Sigmoid colon (tissue), 7 donors: ENCODE data around the gene AQP12B. TPM values are rescaled to one million over a fixed set of nuclear protein-coding genes. Genes with fewer than 3 reads are reported as not detected.
"Not testable (repeated sequence)": the region's sequence is repeated elsewhere in the genome, so short reads cannot be mapped to it uniquely, and the experiment has no call there.

Experiments used
- DNase-seq: peaks from one replicate; pipeline ENCODE4 v3.0.0-alpha.2; 2019
- H3K27ac ChIP-seq, 4 donors: fragments of 200-600 bp; sonication (generic); one replicate each; pipeline ENCODE4 v1.5.1; 2016 to 2019; ENCODE audit warnings: mild to moderate bottlenecking in 1 of 4
- H3K27me3 ChIP-seq, 3 donors: fragments of 200-600 bp; sonication (generic); one replicate each; pipeline ENCODE4 v1.5.1; 2019; ENCODE audit warnings: mild to moderate bottlenecking in 1 of 3
- H3K36me3 ChIP-seq, 4 donors: fragments of 200-600 bp; sonication (generic); one replicate each; pipeline ENCODE4 v1.5.1; 2016 to 2019
- H3K4me1 ChIP-seq, 4 donors: fragments of 200-600 bp; sonication (generic); one replicate each; pipeline ENCODE4 v1.5.1; 2017 to 2019
- H3K4me3 ChIP-seq, 4 donors: fragments of 200-600 bp; sonication (generic); one replicate each; pipeline ENCODE4 v1.5.1; 2017 to 2019; ENCODE audit warnings: mild to moderate bottlenecking in 2 of 4, moderate library complexity in 1 of 4
- H3K9me3 ChIP-seq, 4 donors: fragments of 200-600 bp in 3 of 4; sonication (generic) in 3 of 4; one replicate each; pipeline versions ENCODE4 v1.5.1 to v1.6.1; 2013 to 2019
- EP300 ChIP-seq, 4 donors: sonication (generic); formaldehyde crosslinking; IDR thresholded peaks; one replicate each; pipeline ENCODE4 v1.6.1; 2017; ENCODE audit warnings: antibody characterized with exemption in 4 of 4
- POLR2A ChIP-seq, 2 donors: fragments of 450-650 bp; IDR thresholded peaks; one replicate each; pipeline ENCODE4 v1.6.1; 2016; ENCODE audit warnings: antibody characterized with exemption in 2 of 2, mild to moderate bottlenecking in 2 of 2, moderate library complexity in 2 of 2
- POLR2AphosphoS5 ChIP-seq, 4 donors: sonication (generic); formaldehyde crosslinking; IDR thresholded peaks; one replicate each; pipeline ENCODE4 v1.6.1; 2017; ENCODE audit warnings: antibody characterized with exemption in 4 of 4
- WGBS, 2 donors: extraction: QIAGEN DNeasy Blood & Tissue Kit; methylation state at CpG; one replicate each; pipeline ENCODE4 v1.1.7; 2013; 5-methylcytosine and 5-hydroxymethylcytosine counted together
- intact Hi-C: fragments of 100-400 bp; cut with DNase I; formaldehyde crosslinking; loops from one replicate; pipeline ENCODE4 v1.15.1; 2023
- polyA plus RNA-seq, 3 donors: library from polyadenylated mRNA; stranded (reverse); fragments of 200-250 nt; gene quantifications; one replicate each; pipeline ENCODE4 v1.2.3, GENCODE V29; 2013
- total RNA-seq, 4 donors: library from RNA; depleted of rRNA; stranded (reverse); fragments of >200 nt; gene quantifications; one replicate each; pipeline ENCODE4 v1.1.0, GENCODE V29; 2016
- TF ChIP-seq, protein P1 (sequence below), 4 experiments: fragments of 450-650 bp in 3 of 4; fragments of 200-600 bp in 1 of 4; IDR thresholded peaks; one replicate each; pipeline ENCODE4 v1.5.1; 2016 to 2019; ENCODE audit warnings: antibody characterized with exemption in 4 of 4, mild to moderate bottlenecking in 3 of 4, moderate library complexity in 2 of 4
- donor health status: healthy with polysubstance abuse.
- donor health status: Bipolar disorder and iron deficiency.
- donor health status: healthy.

AQP12B gene, protein sequence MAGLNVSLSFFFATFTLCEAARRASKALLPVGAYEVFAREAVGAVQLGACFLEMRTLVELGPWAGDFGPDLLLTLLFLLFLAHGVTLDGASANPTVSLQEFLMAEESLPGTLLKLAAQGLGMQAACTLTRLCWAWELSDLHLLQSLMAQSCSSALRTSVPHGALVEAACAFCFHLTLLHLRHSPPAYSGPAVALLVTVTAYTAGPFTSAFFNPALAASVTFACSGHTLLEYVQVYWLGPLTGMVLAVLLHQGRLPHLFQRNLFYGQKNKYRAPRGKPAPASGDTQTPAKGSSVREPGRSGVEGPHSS
- total RNA-seq (not detected), polyA plus RNA-seq (1 to 10 TPM in 2 of 3 donors, not detected in 1; 1.2 to 5.5 TPM)

- WGBS, 2 donors, result 75 to 85% methylated on average over 36 of the region's 37 CpGs
- H3K36me3 ChIP-seq, H3K9me3 ChIP-seq, H3K4me1 ChIP-seq, H3K4me3 ChIP-seq, H3K27ac ChIP-seq, intact Hi-C loops, H3K27me3 ChIP-seq: not testable (repeated sequence)
- DNase-seq, result peak; percentile 55
Measured at GRCh38 chr2:240682431-240683224, at the start of gene AQP12B. Gene AQP12B, minus strand, starts transcription at chr2:240682885. Its CDS starts 48 bp downstream, at chr2:240682837.

- TF ChIP-seq, protein P1, sequence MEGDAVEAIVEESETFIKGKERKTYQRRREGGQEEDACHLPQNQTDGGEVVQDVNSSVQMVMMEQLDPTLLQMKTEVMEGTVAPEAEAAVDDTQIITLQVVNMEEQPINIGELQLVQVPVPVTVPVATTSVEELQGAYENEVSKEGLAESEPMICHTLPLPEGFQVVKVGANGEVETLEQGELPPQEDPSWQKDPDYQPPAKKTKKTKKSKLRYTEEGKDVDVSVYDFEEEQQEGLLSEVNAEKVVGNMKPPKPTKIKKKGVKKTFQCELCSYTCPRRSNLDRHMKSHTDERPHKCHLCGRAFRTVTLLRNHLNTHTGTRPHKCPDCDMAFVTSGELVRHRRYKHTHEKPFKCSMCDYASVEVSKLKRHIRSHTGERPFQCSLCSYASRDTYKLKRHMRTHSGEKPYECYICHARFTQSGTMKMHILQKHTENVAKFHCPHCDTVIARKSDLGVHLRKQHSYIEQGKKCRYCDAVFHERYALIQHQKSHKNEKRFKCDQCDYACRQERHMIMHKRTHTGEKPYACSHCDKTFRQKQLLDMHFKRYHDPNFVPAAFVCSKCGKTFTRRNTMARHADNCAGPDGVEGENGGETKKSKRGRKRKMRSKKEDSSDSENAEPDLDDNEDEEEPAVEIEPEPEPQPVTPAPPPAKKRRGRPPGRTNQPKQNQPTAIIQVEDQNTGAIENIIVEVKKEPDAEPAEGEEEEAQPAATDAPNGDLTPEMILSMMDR (IDR thresholded peaks at IDR 0.05), result no peak
- TF ChIP-seq EP300 (IDR thresholded peaks at IDR 0.05), result no peak
- TF ChIP-seq POLR2A (IDR thresholded peaks at IDR 0.05), result no peak
- TF ChIP-seq POLR2AphosphoS5 (IDR thresholded peaks at IDR 0.05), result no peak
- 74 to 85% methylated on average over 5 of the region's 5 CpGs for WGBS, 2 donors
- H3K27ac ChIP-seq, result no peak overlapping the region
- no peaks in the 10 kb centered on the region for H3K36me3 ChIP-seq
- peaks cover 0 to 22% (median 0%) of the 10 kb centered on the region in 3 donors for H3K27me3 ChIP-seq
- no peaks in the 10 kb centered on the region for H3K9me3 ChIP-seq
- peaks cover 0 to 6% (median 4%) of the 10 kb centered on the region in 4 donors for H3K4me1 ChIP-seq
- DNase-seq, result no peak
- no peak overlapping the region for H3K4me3 ChIP-seq
- intact Hi-C loops, result no loop called here
Measured at GRCh38 chr2:240732184-240732583, 49.5 kb upstream of the AQP12B start.

GRCh38 chr2:240731178-240731545 is 48.5 kb upstream of the AQP12B start:
- H3K27me3 ChIP-seq, result peaks cover 0 to 22% (median 0%) of the 10 kb centered on the region in 3 donors
- DNase-seq, result no peak
- H3K4me3 ChIP-seq, result no peak overlapping the region
- no peaks in the 10 kb centered on the region for H3K4me1 ChIP-seq
- TF ChIP-seq EP300 (IDR thresholded peaks at IDR 0.05) (no peak), POLR2A (IDR thresholded peaks at IDR 0.05) (no peak), POLR2AphosphoS5 (IDR thresholded peaks at IDR 0.05) (no peak)
- TF ChIP-seq, protein P1 (IDR thresholded peaks at IDR 0.05), result no peak
- H3K9me3 ChIP-seq, result no peaks in the 10 kb centered on the region
- WGBS, 2 donors, result 37 to 56% methylated on average over 9 of the region's 9 CpGs
- no peaks in the 10 kb centered on the region for H3K36me3 ChIP-seq
- intact Hi-C loops, result no loop called here
- no peak overlapping the region for H3K27ac ChIP-seq

GRCh38 chr2:240730501-240731177 is 48.0 kb upstream of the AQP12B start:
- WGBS, 2 donors, result 76 to 81% methylated on average over 10 of the region's 10 CpGs
- no peak for DNase-seq
- Histone ChIP-seq H3K27ac (no peak overlapping the region), H3K4me1 (no peaks in the 10 kb centered on the region), H3K27me3 (peaks cover 0 to 22% (median 0%) of the 10 kb centered on the region in 3 donors), H3K4me3 (no peak overlapping the region), H3K36me3 (no peaks in the 10 kb centered on the region), H3K9me3 (no peaks in the 10 kb centered on the region)
- TF ChIP-seq POLR2AphosphoS5 (IDR thresholded peaks at IDR 0.05), result no peak
- no peak for TF ChIP-seq EP300 (IDR thresholded peaks at IDR 0.05)
- TF ChIP-seq, protein P1 (IDR thresholded peaks at IDR 0.05), result no peak
- no peak for TF ChIP-seq POLR2A (IDR thresholded peaks at IDR 0.05)
- intact Hi-C loops, result no loop called here

GRCh38 chr2:240728827-240729226 is 46.1 kb upstream of the AQP12B start:
- Histone ChIP-seq H3K36me3 (no peaks in the 10 kb centered on the region), H3K27me3 (peaks cover 0 to 22% (median 0%) of the 10 kb centered on the region in 3 donors), H3K4me3 (no peak overlapping the region), H3K27ac (no peak overlapping the region), H3K4me1 (no peaks in the 10 kb centered on the region), H3K9me3 (no peaks in the 10 kb centered on the region)
- no peak for TF ChIP-seq EP300 (IDR thresholded peaks at IDR 0.05)
- TF ChIP-seq, protein P1 (IDR thresholded peaks at IDR 0.05), result no peak
- no peak for TF ChIP-seq POLR2A (IDR thresholded peaks at IDR 0.05)
- no peak for TF ChIP-seq POLR2AphosphoS5 (IDR thresholded peaks at IDR 0.05)
- intact Hi-C loops, result no loop called here
- no peak for DNase-seq
- 75 to 80% methylated on average over 7 of the region's 7 CpGs for WGBS, 2 donors
